HEK293T (cell line): ENCODE measurements around the gene BORCS5.

ENCODE experiments used
- CTCF ChIA-PET: fragments of 350-600 bp; formaldehyde crosslinking; extraction: SDS; loops from one replicate; lab custom pipeline; 2021; ENCODE audit warnings: antibody characterized with exemption, inconsistent platforms; lab: Yijun Ruan, JAX
- POLR2A ChIA-PET: fragments of 350-600 bp; formaldehyde crosslinking; extraction: SDS; loops from one replicate; lab custom pipeline; 2020; ENCODE audit warnings: antibody characterized with exemption, inconsistent platforms; lab: Yijun Ruan, JAX
- DNase-seq: peaks from one replicate; pipeline ENCODE4 v3.0.0; 2012; ENCODE audit warnings: mixed read lengths; ENCODE audit errors: extremely low spot score
- ARNT ChIP-seq: fragments of 450-650 bp; IDR thresholded peaks from 2 replicates; pipeline ENCODE4 v1.6.1; 2017; ENCODE audit warnings: mild to moderate bottlenecking
- BHLHE40 ChIP-seq: fragments of 450-650 bp; IDR thresholded peaks from 2 replicates; pipeline ENCODE4 v1.6.1; 2016; ENCODE audit warnings: mild to moderate bottlenecking, moderate library complexity, borderline replicate concordance
- CTBP1 ChIP-seq: fragments of 450-650 bp; IDR thresholded peaks from 2 replicates; pipeline ENCODE4 v1.6.1; 2016; ENCODE audit warnings: borderline replicate concordance
- ELF4 ChIP-seq: fragments of 450-650 bp; IDR thresholded peaks from 2 replicates; pipeline ENCODE4 v1.6.1; 2017; ENCODE audit warnings: antibody characterized with exemption
- FOXA1 ChIP-seq: fragments of 450-650 bp; IDR thresholded peaks from 2 replicates; pipeline ENCODE4 v1.6.1; 2016; ENCODE audit warnings: mild to moderate bottlenecking
- FOXK2 ChIP-seq: fragments of 450-650 bp; IDR thresholded peaks from 2 replicates; pipeline ENCODE4 v1.6.1; 2016; ENCODE audit warnings: mild to moderate bottlenecking
- FOXM1 ChIP-seq: fragments of 450-650 bp; IDR thresholded peaks from 2 replicates; pipeline ENCODE4 v1.6.1; 2017; ENCODE audit warnings: mild to moderate bottlenecking, borderline replicate concordance
- HDGF ChIP-seq: fragments of 450-650 bp; IDR thresholded peaks from 2 replicates; pipeline ENCODE4 v1.6.1; 2017; ENCODE audit warnings: antibody characterized with exemption, borderline replicate concordance
- L3MBTL2 ChIP-seq: fragments of 450-650 bp; conservative IDR thresholded peaks from 2 replicates; pipeline ENCODE4 v1.6.1; 2016; ENCODE audit warnings: mild to moderate bottlenecking
- LEF1 ChIP-seq: fragments of 450-650 bp; IDR thresholded peaks from 2 replicates; pipeline ENCODE4 v1.6.1; 2017; ENCODE audit warnings: mild to moderate bottlenecking, borderline replicate concordance
- NFRKB ChIP-seq: fragments of 450-650 bp; IDR thresholded peaks from 2 replicates; pipeline ENCODE4 v1.6.1; 2016; ENCODE audit warnings: mild to moderate bottlenecking, moderate library complexity
- PKNOX1 ChIP-seq: fragments of 450-650 bp; IDR thresholded peaks from 2 replicates; pipeline ENCODE4 v1.6.1; 2016
- SP1 ChIP-seq: fragments of 450-650 bp; IDR thresholded peaks from 2 replicates; pipeline ENCODE4 v1.6.1; 2017
- SUZ12 ChIP-seq: fragments of 450-650 bp; IDR thresholded peaks from 2 replicates; pipeline ENCODE4 v1.6.1; 2016; ENCODE audit warnings: mild to moderate bottlenecking
- TARDBP ChIP-seq: fragments of 450-650 bp; IDR thresholded peaks from 2 replicates; pipeline ENCODE4 v1.6.1; 2016
- ZNF384 ChIP-seq: fragments of 450-650 bp; IDR thresholded peaks from 2 replicates; pipeline ENCODE4 v1.6.1; 2016

The BORCS5 gene

DNA sequence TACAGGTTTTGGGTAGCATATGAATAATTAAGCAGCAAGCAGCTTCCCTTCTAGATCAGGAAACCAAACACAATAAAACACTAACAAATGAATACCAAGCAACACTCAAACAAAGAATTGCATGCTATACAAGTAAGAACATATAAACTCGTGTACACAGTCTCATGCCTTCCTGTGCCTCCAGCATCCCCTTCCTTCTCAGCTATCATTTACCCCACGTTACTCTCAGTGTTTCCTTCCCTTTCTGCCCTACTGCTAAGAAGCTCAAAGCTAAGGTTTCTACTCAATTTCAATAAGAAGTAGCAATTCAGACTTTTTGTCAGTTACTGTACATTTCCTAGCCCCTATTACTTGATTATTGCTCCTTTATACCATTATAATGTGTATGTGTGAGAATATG, 124.8 kb downstream of the BORCS5 start:
- ChIA-PET CTCF (no interaction called here), POLR2A (no interaction called here)
- DNase-seq, result no peak
- no peak for TF ChIP-seq SP1
- TF ChIP-seq FOXA1, result no peak
- no peak for TF ChIP-seq TARDBP
- TF ChIP-seq FOXM1, result no peak
- TF ChIP-seq FOXK2, result no peak
- no peak for TF ChIP-seq PKNOX1
- TF ChIP-seq L3MBTL2, result no peak
- no peak for TF ChIP-seq ARNT
- no peak for TF ChIP-seq LEF1
- TF ChIP-seq NFRKB, result no peak
- no peak for TF ChIP-seq CTBP1
- no peak for TF ChIP-seq ELF4
- no peak for TF ChIP-seq ZNF384
- TF ChIP-seq HDGF, result no peak
- no peak for TF ChIP-seq BHLHE40
- TF ChIP-seq SUZ12, result no peak

- DNase-seq, result no peak
- CTCF ChIA-PET, result no interaction called here
- TF ChIP-seq ZNF384 (no peak), L3MBTL2 (no peak), SUZ12 (no peak), HDGF (no peak), SP1 (no peak), FOXM1 (no peak), TARDBP (no peak), CTBP1 (no peak), BHLHE40 (no peak), ARNT (no peak), ELF4 (no peak), LEF1 (no peak)
- POLR2A ChIA-PET, result no interaction called here
These were observed 125.4 kb downstream of the BORCS5 start for GRCh38 chr12:12482150-12482761.

DNA sequence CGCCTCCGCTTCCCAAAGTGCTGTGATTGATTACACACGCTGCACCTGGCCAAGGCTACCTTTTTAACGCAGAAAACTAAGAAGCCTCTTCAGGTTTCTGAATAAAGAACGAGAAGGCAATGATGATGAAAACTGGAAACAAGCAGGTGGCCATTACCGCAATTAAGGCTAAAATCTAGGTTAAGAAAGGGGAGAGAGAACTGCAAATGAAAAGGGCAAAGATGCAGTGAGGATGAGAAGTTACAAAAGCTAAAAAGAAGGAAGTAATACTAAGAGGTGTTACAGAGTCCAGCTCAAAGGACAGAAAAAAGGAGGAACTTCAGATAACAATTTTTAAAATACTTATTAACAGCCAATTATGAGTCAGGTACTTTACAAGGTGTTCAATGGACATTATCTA, 126.1 kb downstream of the BORCS5 start:
- DNase-seq, result no peak
- POLR2A ChIA-PET, result no interaction called here
- CTCF ChIA-PET, result no interaction called here
- TF ChIP-seq ARNT, result no peak
- no peak for TF ChIP-seq FOXM1
- no peak for TF ChIP-seq TARDBP
- no peak for TF ChIP-seq NFRKB
- TF ChIP-seq PKNOX1, result no peak
- no peak for TF ChIP-seq SUZ12
- no peak for TF ChIP-seq ELF4

- DNase-seq, result no peak
- ChIA-PET POLR2A (no interaction called here), CTCF (no interaction called here)
- no peak for TF ChIP-seq TARDBP
These were observed 126.6 kb downstream of the BORCS5 start for GRCh38 chr12:12483438-12483837.

DNA sequence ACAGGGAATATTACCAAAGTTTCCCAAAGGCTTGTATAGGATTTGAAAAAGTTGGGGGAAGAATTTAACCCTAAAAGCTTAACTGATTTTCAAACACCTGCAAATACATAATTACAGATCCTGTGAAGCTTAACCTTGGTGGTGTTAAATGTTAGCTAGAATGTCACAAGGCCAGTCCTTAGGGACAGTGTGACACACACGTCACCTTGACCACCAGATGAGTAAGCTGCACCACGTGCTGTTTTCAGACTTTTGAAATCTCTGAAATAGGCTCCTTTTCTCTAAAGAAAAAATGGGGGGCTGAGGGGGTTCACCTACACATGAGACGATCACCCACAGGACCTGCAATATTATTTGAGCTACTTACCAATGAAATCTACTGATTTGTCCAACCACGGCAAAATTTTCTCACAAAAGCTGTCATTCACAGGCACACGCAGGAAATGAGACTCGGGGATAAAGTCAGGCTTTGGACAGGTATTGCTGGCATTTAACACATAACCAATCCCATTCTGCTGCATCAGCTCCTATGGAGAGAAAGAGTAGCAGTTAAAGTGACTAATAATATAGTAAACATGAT, 129.9 kb downstream of the BORCS5 start:
- ChIA-PET POLR2A (no interaction called here), CTCF (no interaction called here)
- TF ChIP-seq LEF1 (no peak), BHLHE40 (no peak), PKNOX1 (no peak), SP1 (no peak), L3MBTL2 (no peak), ELF4 (no peak), ZNF384 (no peak), FOXA1 (no peak), SUZ12 (no peak), ARNT (no peak), CTBP1 (no peak), FOXM1 (no peak), TARDBP (no peak), HDGF (no peak), NFRKB (no peak)
- no peak for DNase-seq

GRCh38 chr12:12487490-12487889, 130.6 kb downstream of the BORCS5 start:
- CTCF ChIA-PET, result no interaction called here
- TF ChIP-seq PKNOX1, result no peak
- no peak for TF ChIP-seq ARNT
- no peak for TF ChIP-seq L3MBTL2
- no peak for TF ChIP-seq SUZ12
- TF ChIP-seq HDGF, result no peak
- no peak for TF ChIP-seq NFRKB
- no peak for TF ChIP-seq FOXA1
- TF ChIP-seq CTBP1, result no peak
- no peak for TF ChIP-seq LEF1
- TF ChIP-seq FOXM1, result no peak
- no peak for TF ChIP-seq BHLHE40
- POLR2A ChIA-PET, result no interaction called here
- DNase-seq, result no peak
